Mesenchymal stem cell (in vitro differentiated cells and primary cell): Measurements from ENCODE around the gene HLTF.

ENCODE experiments used
- DNase-seq: peaks from one replicate; pipeline ENCODE4 v3.0.0-alpha.2; 2013
- H2AFZ ChIP-seq: one replicate; pipeline ENCODE4 v1.6.1; 2013; ENCODE audit warnings: low read depth, mild to moderate bottlenecking, control low read depth, inconsistent platforms, low read length, moderate library complexity
- H2AK5ac ChIP-seq: 2 replicates; pipeline ENCODE4 v1.6.1; 2013; ENCODE audit warnings: low read length, moderate library complexity, mild to moderate bottlenecking, inconsistent platforms; ENCODE audit not compliant: severe bottlenecking
- H2BK120ac ChIP-seq: one replicate; pipeline ENCODE4 v1.6.1; 2013; ENCODE audit warnings: low read depth, mild to moderate bottlenecking, inconsistent platforms, low read length, moderate library complexity
- H2BK12ac ChIP-seq, 2 experiments: one replicate each; pipeline ENCODE4 v1.6.1; 2013; ENCODE audit warnings: inconsistent platforms in 2 of 2, low read length in 2 of 2, mild to moderate bottlenecking in 2 of 2, moderate library complexity in 2 of 2, control low read depth in 1 of 2
- H2BK15ac ChIP-seq: one replicate; pipeline ENCODE4 v1.6.1; 2013; ENCODE audit warnings: mild to moderate bottlenecking, low read depth, inconsistent platforms; ENCODE audit not compliant: poor library complexity, severe bottlenecking
- H2BK5ac ChIP-seq: 2 replicates; pipeline ENCODE4 v1.6.1; 2013; ENCODE audit warnings: low read depth, mild to moderate bottlenecking, low read length, control low read depth, inconsistent platforms; ENCODE audit not compliant: poor library complexity, severe bottlenecking
- H3K14ac ChIP-seq, 2 experiments: one replicate each; pipeline ENCODE4 v1.6.1; 2013; ENCODE audit warnings: inconsistent platforms in 2 of 2, low read length in 2 of 2, control low read depth in 1 of 2, mild to moderate bottlenecking in 1 of 2, moderate library complexity in 1 of 2
- H3K18ac ChIP-seq, 2 experiments: one replicate each; pipeline ENCODE4 v1.6.1; 2013; ENCODE audit warnings: inconsistent platforms in 2 of 2, low read length in 2 of 2, control low read depth in 1 of 2, low read depth in 1 of 2, mild to moderate bottlenecking in 1 of 2
- H3K23ac ChIP-seq, 2 experiments: one replicate each; pipeline ENCODE4 v1.6.1; 2013; ENCODE audit warnings: inconsistent platforms in 2 of 2, low read length in 2 of 2, mild to moderate bottlenecking in 2 of 2, moderate library complexity in 2 of 2, control low read depth in 1 of 2
- H3K27ac ChIP-seq: 2 replicates; pipeline ENCODE4 v1.5.1; 2013; ENCODE audit warnings: mild to moderate bottlenecking, moderate library complexity, low read length, control low read depth, inconsistent platforms; ENCODE audit not compliant: poor library complexity, severe bottlenecking
- H3K27me3 ChIP-seq, 2 experiments: 2 replicates each; pipeline versions ENCODE4 v1.6.1 to v1.7.0; 2013; ENCODE audit warnings: low read length in 2 of 2, mild to moderate bottlenecking in 2 of 2, moderate library complexity in 2 of 2, control low read depth in 1 of 2, inconsistent platforms in 1 of 2; ENCODE audit not compliant: control insufficient read depth in 1 of 2, insufficient read depth in 1 of 2
- H3K36me3 ChIP-seq, 2 experiments: 2 replicates each; pipeline versions ENCODE4 v1.6.1 to v1.7.0; 2013; ENCODE audit warnings: low read length in 2 of 2, control low read depth in 1 of 2, inconsistent platforms in 1 of 2, low read depth in 1 of 2, mild to moderate bottlenecking in 1 of 2; ENCODE audit not compliant: insufficient read depth in 2 of 2, control insufficient read depth in 1 of 2
- H3K4ac ChIP-seq, 2 experiments: one replicate each; pipeline ENCODE4 v1.6.1; 2013; ENCODE audit warnings: inconsistent platforms in 2 of 2, low read length in 2 of 2, mild to moderate bottlenecking in 2 of 2, moderate library complexity in 2 of 2, control low read depth in 1 of 2, low read depth in 1 of 2
- H3K4me1 ChIP-seq: 2 replicates; pipeline ENCODE4 v1.6.1; 2013; ENCODE audit warnings: low read depth, low read length, control low read depth; ENCODE audit not compliant: control insufficient read depth, insufficient read depth
- H3K4me2 ChIP-seq: 2 replicates; pipeline ENCODE4 v1.6.1; 2013; ENCODE audit warnings: low read length, mild to moderate bottlenecking, inconsistent platforms; ENCODE audit not compliant: poor library complexity, severe bottlenecking
- H3K4me3 ChIP-seq, 2 experiments: 2 replicates each; pipeline versions ENCODE4 v1.5.1 to v1.7.0; 2013; ENCODE audit warnings: low read length in 2 of 2, mild to moderate bottlenecking in 2 of 2, control low read depth in 1 of 2, low read depth in 1 of 2; ENCODE audit not compliant: insufficient read depth in 1 of 2
- H3K79me1 ChIP-seq: replicated peaks from 2 replicates; pipeline ENCODE4 v1.6.1; 2013; ENCODE audit warnings: mild to moderate bottlenecking, control low read depth, low read length, inconsistent platforms; ENCODE audit not compliant: poor library complexity, severe bottlenecking
- H3K9ac ChIP-seq: 2 replicates; pipeline ENCODE4 v1.7.0; 2013; ENCODE audit warnings: mild to moderate bottlenecking, low read length, moderate library complexity
- H3K9me3 ChIP-seq: 2 replicates; pipeline ENCODE4 v1.7.0; 2013; ENCODE audit warnings: mild to moderate bottlenecking, low read length; ENCODE audit not compliant: control insufficient read depth
- H4K8ac ChIP-seq: one replicate; pipeline ENCODE4 v1.6.1; 2013; ENCODE audit warnings: inconsistent platforms, mild to moderate bottlenecking, low read length, moderate library complexity
- H4K91ac ChIP-seq: one replicate; pipeline ENCODE4 v1.6.1; 2013; ENCODE audit warnings: mild to moderate bottlenecking, low read length, inconsistent platforms
- WGBS: methylation state at CpG from one replicate; pipeline ENCODE4 v1.1.7; 2013; ENCODE audit warnings: mixed read lengths; 5-methylcytosine and 5-hydroxymethylcytosine counted together

The HLTF gene

DNA sequence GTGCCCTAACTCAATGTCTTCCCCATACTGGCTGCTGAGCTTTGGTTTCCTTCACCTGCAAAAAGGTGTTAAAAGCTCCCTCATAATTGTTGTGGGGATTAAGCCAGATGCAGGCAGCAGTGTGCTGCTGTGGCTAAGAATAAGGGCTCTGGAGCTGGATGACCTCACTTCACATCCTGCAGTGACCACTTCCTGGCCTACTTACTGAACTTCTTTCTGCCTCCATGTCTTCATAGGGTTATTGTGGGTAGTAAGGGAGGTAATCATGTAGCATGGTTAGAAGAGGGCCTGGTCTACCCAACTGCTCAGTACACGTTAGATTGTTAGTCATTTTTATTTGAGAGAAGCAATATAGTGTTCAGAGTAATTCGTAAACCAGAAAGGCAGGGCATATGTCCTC lies 76.6 kb downstream of the HLTF start:
- H2BK15ac ChIP-seq = no peak overlapping the region
- H3K27me3 ChIP-seq = no peaks in the 10 kb centered on the region
- no peak overlapping the region for H3K27ac ChIP-seq
- H4K8ac ChIP-seq = no peak overlapping the region
- no peak overlapping the region for H3K4me2 ChIP-seq
- no peak overlapping the region for H3K18ac ChIP-seq
- H4K91ac ChIP-seq = no peak overlapping the region
- H3K36me3 ChIP-seq = peaks cover 13 to 81% of the 10 kb centered on the region in 2 experiments
- no peak overlapping the region for H2AFZ ChIP-seq
- H3K4me3 ChIP-seq = no peak overlapping the region
- no peak overlapping the region for H3K23ac ChIP-seq
- peaks cover 4% of the 10 kb centered on the region for H3K4me1 ChIP-seq
- WGBS = 91% methylated on average over 1 of the region's 2 CpGs
- no peak overlapping the region for H3K4ac ChIP-seq
- no peak overlapping the region for H2BK12ac ChIP-seq
- peaks cover 19% of the 10 kb centered on the region for H3K79me1 ChIP-seq
- H2BK120ac ChIP-seq = no peak overlapping the region
- H3K9ac ChIP-seq = no peak overlapping the region
- H3K14ac ChIP-seq = no peak overlapping the region
- no peak overlapping the region for H2AK5ac ChIP-seq
- no peak overlapping the region for H2BK5ac ChIP-seq
- no peak for DNase-seq
- no peaks in the 10 kb centered on the region for H3K9me3 ChIP-seq

DNA sequence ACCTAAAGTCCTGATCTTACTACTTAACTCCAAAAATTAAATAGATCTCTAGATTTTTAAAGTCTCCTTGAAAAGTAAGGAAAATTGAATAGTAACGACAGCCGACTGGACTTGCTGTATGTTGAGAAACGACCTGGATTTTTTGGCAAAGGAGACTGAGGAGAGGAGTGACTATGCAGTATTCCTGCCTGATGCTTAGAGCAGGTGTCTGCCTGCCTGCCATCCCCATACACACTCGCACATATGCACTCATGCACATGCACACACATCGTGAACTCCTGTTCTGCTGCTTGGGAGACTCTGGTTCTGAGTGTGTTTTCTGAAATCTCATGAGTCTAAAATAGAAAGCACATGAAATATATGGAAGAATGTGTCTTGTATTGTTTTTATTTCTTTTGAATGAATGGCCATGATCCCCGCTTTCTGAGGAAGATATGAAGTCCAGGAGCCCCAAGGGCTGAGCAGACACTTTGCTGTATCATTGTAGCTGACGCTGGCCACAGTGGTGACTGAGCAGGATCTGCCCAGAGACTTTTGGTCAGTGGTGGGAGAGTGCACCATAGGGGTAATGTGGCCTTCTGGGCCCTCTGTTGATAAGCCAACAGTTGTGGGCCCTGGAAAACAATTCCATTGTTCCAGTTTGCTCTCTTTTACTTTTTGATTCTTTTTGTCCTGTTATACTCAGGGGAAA lies 78.6 kb downstream of the HLTF start:
- no peak overlapping the region for H4K91ac ChIP-seq
- H4K8ac ChIP-seq = no peak overlapping the region
- H3K36me3 ChIP-seq = peaks cover 13 to 73% of the 10 kb centered on the region in 2 experiments
- H3K27ac ChIP-seq = no peak overlapping the region
- H2BK5ac ChIP-seq = no peak overlapping the region
- no peak overlapping the region for H3K4me3 ChIP-seq
- WGBS = 86% methylated on average over 6 of the region's 7 CpGs
- H2AFZ ChIP-seq = no peak overlapping the region
- H3K4me2 ChIP-seq = no peak overlapping the region
- H2BK15ac ChIP-seq = no peak overlapping the region
- H3K23ac ChIP-seq = no peak overlapping the region
- peaks cover 9% of the 10 kb centered on the region for H3K4me1 ChIP-seq
- H3K4ac ChIP-seq = no peak overlapping the region
- H3K79me1 ChIP-seq = peaks cover 16% of the 10 kb centered on the region
- no peak overlapping the region for H3K14ac ChIP-seq
- no peak overlapping the region for H2AK5ac ChIP-seq
- no peaks in the 10 kb centered on the region for H3K9me3 ChIP-seq
- no peak overlapping the region for H3K9ac ChIP-seq
- no peak overlapping the region for H3K18ac ChIP-seq
- no peak overlapping the region for H2BK120ac ChIP-seq
- H3K27me3 ChIP-seq = no peaks in the 10 kb centered on the region
- DNase-seq = no peak
- no peak overlapping the region for H2BK12ac ChIP-seq

- DNase-seq = no peak
- Histone ChIP-seq H3K4me1 (peaks cover 11% of the 10 kb centered on the region), H3K27ac (peak overlapping the region; percentile 33), H4K8ac (no peak overlapping the region), H3K27me3 (no peaks in the 10 kb centered on the region), H2BK5ac (no peak overlapping the region), H2BK15ac (no peak overlapping the region), H2AFZ (no peak overlapping the region), H3K9me3 (no peaks in the 10 kb centered on the region), H3K4me2 (no peak overlapping the region), H2BK120ac (no peak overlapping the region), H3K9ac (no peak overlapping the region), H3K4ac (no peak overlapping the region), H4K91ac (no peak overlapping the region), H3K36me3 (peaks cover 8 to 76% of the 10 kb centered on the region in 2 experiments), H2BK12ac (no peak overlapping the region), H3K14ac (no peak overlapping the region), H3K79me1 (peaks cover 15% of the 10 kb centered on the region), H3K23ac (no peak overlapping the region), H3K4me3 (no peak overlapping the region), H2AK5ac (no peak overlapping the region), H3K18ac (no peak overlapping the region)
- no CpG with 5 or more reads among the region's 1 CpG for WGBS
These were observed 80.9 kb downstream of the HLTF start for GRCh38 chr3:149005416-149005815.

DNA sequence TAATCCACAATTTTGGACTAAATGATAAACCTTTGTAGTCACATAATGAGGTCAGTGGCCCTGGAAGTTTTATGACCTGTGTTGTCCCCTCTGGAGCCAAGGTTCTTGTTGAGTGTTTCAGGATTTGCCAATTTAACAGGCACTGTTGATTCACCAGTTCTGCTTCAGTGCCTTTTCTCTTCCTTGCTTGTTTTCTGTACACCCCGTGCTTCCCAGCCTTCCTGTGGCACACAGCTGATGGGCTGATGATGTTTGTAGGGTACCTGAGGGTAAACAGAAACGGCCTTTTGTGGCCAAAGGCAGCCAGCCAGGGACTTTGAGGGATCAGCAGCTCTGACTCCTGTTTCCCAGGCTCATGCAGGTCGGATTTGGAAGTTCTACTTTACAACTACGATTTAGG lies 81.7 kb downstream of the HLTF start:
- H3K79me1 ChIP-seq = peaks cover 18% of the 10 kb centered on the region
- peak overlapping the region; percentile 1 for H4K8ac ChIP-seq
- H3K18ac ChIP-seq = peak overlapping the region; percentile 45 to 85
- H3K9me3 ChIP-seq = no peaks in the 10 kb centered on the region
- peak overlapping the region; percentile 42 for H3K4me2 ChIP-seq
- no peak overlapping the region for H2BK120ac ChIP-seq
- no peak overlapping the region for H4K91ac ChIP-seq
- H3K4me1 ChIP-seq = peaks cover 11% of the 10 kb centered on the region
- H2BK5ac ChIP-seq = no peak overlapping the region
- no peak overlapping the region for H2AFZ ChIP-seq
- H2BK12ac ChIP-seq = no peak overlapping the region
- no peak overlapping the region for H3K4ac ChIP-seq
- H2AK5ac ChIP-seq = no peak overlapping the region
- H3K36me3 ChIP-seq = peaks cover 7 to 77% of the 10 kb centered on the region in 2 experiments
- H2BK15ac ChIP-seq = no peak overlapping the region
- peak; percentile 39 for DNase-seq
- 44% methylated on average over 4 of the region's 4 CpGs for WGBS
- H3K4me3 ChIP-seq = no peak overlapping the region
- peak overlapping the region; percentile 84 for H3K27ac ChIP-seq
- H3K27me3 ChIP-seq = no peaks in the 10 kb centered on the region
- H3K9ac ChIP-seq = peak overlapping the region; percentile 37
- H3K14ac ChIP-seq = no peak overlapping the region
- H3K23ac ChIP-seq = peak overlapping the region in 1 of 2 experiments; percentile 59
